ENCODE measurements around the gene TAGLN.
A peak's percentile ranks its signal among the peaks of the same experiment; 100 is the strongest.
"Not testable (repeated sequence)": the region's sequence is repeated elsewhere in the genome, so short reads cannot be mapped to it uniquely, and the experiment has no call there.

Gene TAGLN

GRCh38 chr11:117180661-117181585, 18.2 kb upstream of the TAGLN start:
- DNase-seq (ENCODE audit: low spot score) = peak; percentile 35

GRCh38 chr11:117181586-117182550, 17.3 kb upstream of the TAGLN start:
- no peak for DNase-seq (ENCODE audit: low spot score)

- no peak for DNase-seq (ENCODE audit: low spot score)
Measured at GRCh38 chr11:117182551-117182935, 16.6 kb upstream of the TAGLN start.

GRCh38 chr11:117183178-117183577, 16.0 kb upstream of the TAGLN start:
- DNase-seq (ENCODE audit: low spot score) = not testable (repeated sequence)

GRCh38 chr11:117183724-117184349, 15.3 kb upstream of the TAGLN start:
- DNase-seq (ENCODE audit: low spot score) = no peak

GRCh38 chr11:117185736-117186430, 13.3 kb upstream of the TAGLN start:
- no peak for DNase-seq (ENCODE audit: low spot score)

GRCh38 chr11:117186431-117186761, 12.8 kb upstream of the TAGLN start:
- no peak for DNase-seq (ENCODE audit: low spot score)

GRCh38 chr11:117187007-117187406, 12.2 kb upstream of the TAGLN start:
- DNase-seq (ENCODE audit: low spot score) = no peak

GRCh38 chr11:117187428-117187798, 11.8 kb upstream of the TAGLN start:
- no peak for DNase-seq (ENCODE audit: low spot score)

- DNase-seq (ENCODE audit: low spot score) = no peak
Measured at GRCh38 chr11:117187799-117188481, 11.2 kb upstream of the TAGLN start.

GRCh38 chr11:117188620-117189081, 10.5 kb upstream of the TAGLN start:
- DNase-seq (ENCODE audit: low spot score) = no peak

- DNase-seq (ENCODE audit: low spot score) = no peak
Measured at GRCh38 chr11:117189191-117189940, 9.8 kb upstream of the TAGLN start.

- no peak for DNase-seq (ENCODE audit: low spot score)
Measured at GRCh38 chr11:117189941-117190544, 9.1 kb upstream of the TAGLN start.

GRCh38 chr11:117191680-117192400, 7.3 kb upstream of the TAGLN start:
- no peak for DNase-seq (ENCODE audit: low spot score)

- no peak for DNase-seq (ENCODE audit: low spot score)
Measured at GRCh38 chr11:117192401-117192875, 6.7 kb upstream of the TAGLN start.

- DNase-seq (ENCODE audit: low spot score) = no peak
Measured at GRCh38 chr11:117193130-117194020, 5.8 kb upstream of the TAGLN start.

GRCh38 chr11:117194267-117194666, 4.9 kb upstream of the TAGLN start:
- DNase-seq (ENCODE audit: low spot score) = no peak

- DNase-seq (ENCODE audit: low spot score) = no peak
Measured at GRCh38 chr11:117195258-117195657, 3.9 kb upstream of the TAGLN start.

Measured in SW480 (cell line).